HCT116 (cell line): ENCODE results near the gene RABGGTA. TPM values are rescaled to one million over a fixed set of nuclear protein-coding genes. Genes with fewer than 3 reads are reported as not detected.

Experiments
- ATAC-seq: fragments of 200-7000 bp; cut with Tn5 transposase; 2 replicates; pipeline ENCODE4 v1.9.1; 2020; ENCODE audit warnings: mild to moderate bottlenecking, moderate library complexity
- BruUV-seq: library from RNA; stranded (reverse); fragments of 400-500 nt; replicated peaks from 2 replicates; lab custom pipeline; 2021; lab: Mats Ljungman, UMichigan
- CTCF ChIA-PET: fragments of 300-600 bp; sonication (Branson Sonifier 250); formaldehyde crosslinking; loops from one replicate; lab custom pipeline; 2021; ENCODE audit warnings: antibody characterized with exemption; lab: Charles Lee
- POLR2A ChIA-PET: fragments of 300-600, 350-600 bp; sonication (Branson Sonifier 250); formaldehyde crosslinking; loops from one replicate; lab custom pipeline; 2021; ENCODE audit warnings: antibody characterized with exemption; lab: Charles Lee
- RAD21 ChIA-PET, 2 experiments: fragments of 300-600 bp; sonication (Branson Sonifier 250); formaldehyde crosslinking; loops; one replicate each; lab custom pipeline; 2023; ENCODE audit warnings: low total read pairs in 2 of 2; ENCODE audit not compliant: uncharacterized antibody in 2 of 2, unreplicated experiment in 2 of 2, low non-redundant PET in 1 of 2; lab: Charles Lee
- DNase-seq: peaks from one replicate; pipeline ENCODE4 v3.0.0-alpha.2; 2010; ENCODE audit warnings: low read depth, low spot score
- H2AFZ ChIP-seq: fragments of 200-600 bp; shearing (Covaris generic), sonication (generic); 2 replicates; pipeline ENCODE4 v1.6.1; 2017; ENCODE audit warnings: low read depth, mixed run types, mixed read lengths, antibody characterized with exemption, low read length; ENCODE audit not compliant: poor library complexity, severe bottlenecking
- H3K27ac ChIP-seq: 2 replicates; pipeline ENCODE4 v1.5.1; 2012; ENCODE audit warnings: low read depth, low read length
- H3K27me3 ChIP-seq: fragments of 200-600 bp; sonication (generic); 2 replicates; pipeline ENCODE4 v1.6.1; 2016; ENCODE audit warnings: mixed run types, low read length, mixed read lengths; ENCODE audit not compliant: insufficient read depth
- H3K36me3 ChIP-seq, 2 experiments: fragments of 200-500 bp in 1 of 2; fragments of 200-600 bp in 1 of 2; sonication (Bioruptor generic) in 1 of 2; sonication (generic) in 1 of 2; 2 replicates each; pipeline versions ENCODE4 v1.5.1 to v1.6.1; 2014 to 2016; ENCODE audit warnings: low read length in 2 of 2, inconsistent platforms in 1 of 2, mixed read lengths in 1 of 2, mixed run types in 1 of 2; ENCODE audit not compliant: insufficient read depth in 2 of 2, control insufficient read depth in 1 of 2
- H3K4me1 ChIP-seq, 2 experiments: fragments of 200-600 bp in 1 of 2; sonication (generic) in 1 of 2; 2 replicates each; pipeline versions ENCODE4 v1.5.1 to v1.6.1; 2012 to 2017; ENCODE audit warnings: low read length in 2 of 2, inconsistent platforms in 1 of 2, mild to moderate bottlenecking in 1 of 2, mixed read lengths in 1 of 2, mixed run types in 1 of 2, moderate library complexity in 1 of 2; ENCODE audit not compliant: insufficient read depth in 2 of 2, control insufficient read depth in 1 of 2
- H3K4me2 ChIP-seq: fragments of 200-600 bp; sonication (generic); 2 replicates; pipeline ENCODE4 v1.6.1; 2017; ENCODE audit warnings: mixed run types, low read length, mixed read lengths
- H3K4me3 ChIP-seq, 2 experiments: fragments of 200-600 bp in 1 of 2; sonication (generic) in 1 of 2; replicated peaks in 1 of 2; 2 replicates each; pipeline ENCODE4 v1.5.1; 2011 to 2016; ENCODE audit warnings: low read length in 2 of 2, control low read depth in 1 of 2, low read depth in 1 of 2, mild to moderate bottlenecking in 1 of 2, mixed read lengths in 1 of 2, mixed run types in 1 of 2
- H3K79me2 ChIP-seq: fragments of 200-600 bp; sonication (generic); 2 replicates; pipeline ENCODE4 v1.6.1; 2017; ENCODE audit warnings: mild to moderate bottlenecking, mixed run types, low read length, moderate library complexity, mixed read lengths; ENCODE audit not compliant: insufficient read depth
- H3K9ac ChIP-seq: fragments of 200-600 bp; sonication (generic); 2 replicates; pipeline ENCODE4 v1.6.1; 2016; ENCODE audit warnings: low read length, mixed read lengths
- H3K9me2 ChIP-seq: fragments of 200-600 bp; sonication (generic), shearing (Covaris generic); 2 replicates; pipeline ENCODE4 v1.6.1; 2017; ENCODE audit warnings: mixed run types, mild to moderate bottlenecking, moderate library complexity; ENCODE audit not compliant: insufficient read depth
- H3K9me3 ChIP-seq, 2 experiments: fragments of 200-500 bp in 1 of 2; fragments of 200-600 bp in 1 of 2; sonication (Bioruptor generic) in 1 of 2; sonication (generic) in 1 of 2; 2 replicates each; pipeline ENCODE4 v1.6.1; 2014 to 2017; ENCODE audit warnings: low read length in 2 of 2, mixed read lengths in 2 of 2, inconsistent platforms in 1 of 2, low read depth in 1 of 2, mild to moderate bottlenecking in 1 of 2, mixed run types in 1 of 2, moderate library complexity in 1 of 2; ENCODE audit not compliant: control insufficient read depth in 1 of 2, insufficient read depth in 1 of 2
- H4K20me1 ChIP-seq: fragments of 200-600 bp; sonication (generic), shearing (Covaris generic); 2 replicates; pipeline ENCODE4 v1.6.1; 2017; ENCODE audit warnings: mixed run types, mild to moderate bottlenecking, moderate library complexity; ENCODE audit not compliant: insufficient read depth
- CBX3 ChIP-seq: IDR thresholded peaks from 2 replicates; pipeline ENCODE4 v1.6.1; 2012; ENCODE audit warnings: low read depth
- CTCF ChIP-seq, 3 experiments: fragments of 200-600 bp in 1 of 3; sonication (generic) in 1 of 3; IDR thresholded peaks in 2 of 3; conservative IDR thresholded peaks in 1 of 3; 2 replicates each; pipeline ENCODE4 v1.5.1; 2012 to 2017; ENCODE audit warnings: low read depth in 2 of 3, low read length in 2 of 3, antibody characterized with exemption in 1 of 3, borderline replicate concordance in 1 of 3, control low read depth in 1 of 3, mild to moderate bottlenecking in 1 of 3, mixed read lengths in 1 of 3, mixed run types in 1 of 3, moderate library complexity in 1 of 3; ENCODE audit not compliant: insufficient read depth in 1 of 3
- ELF1 ChIP-seq: IDR thresholded peaks from 2 replicates; pipeline ENCODE4 v1.6.1; 2012; ENCODE audit warnings: low read depth, borderline replicate concordance
- EZH2 ChIP-seq: fragments of 200-600 bp; sonication (generic); IDR thresholded peaks from 2 replicates; pipeline ENCODE4 v1.6.1; 2017; ENCODE audit warnings: antibody characterized with exemption, mixed run types
- EZH2phosphoT487 ChIP-seq: fragments of 200-600 bp; IDR thresholded peaks from 2 replicates; pipeline ENCODE4 v1.6.1; 2018; ENCODE audit warnings: antibody characterized with exemption, borderline replicate concordance
- FOSL1 ChIP-seq: IDR thresholded peaks from 2 replicates; pipeline ENCODE4 v1.6.1; 2012; ENCODE audit warnings: low read depth
- MAX ChIP-seq: IDR thresholded peaks from 2 replicates; pipeline ENCODE4 v1.6.1; 2012
- POLR2A ChIP-seq: IDR thresholded peaks from 2 replicates; pipeline ENCODE4 v1.7.0; 2011; ENCODE audit warnings: borderline replicate concordance; ENCODE audit not compliant: insufficient read depth, insufficient read length; ENCODE audit errors: extremely low read depth
- POLR2AphosphoS5 ChIP-seq: IDR thresholded peaks from 2 replicates; pipeline ENCODE4 v1.6.1; 2011; ENCODE audit warnings: mild to moderate bottlenecking, low read depth, low read length, moderate library complexity
- RAD21 ChIP-seq: IDR thresholded peaks from 2 replicates; pipeline ENCODE4 v1.6.1; 2012; ENCODE audit warnings: low read depth, mild to moderate bottlenecking
- REST ChIP-seq: IDR thresholded peaks from 2 replicates; pipeline ENCODE4 v1.6.1; 2012; ENCODE audit warnings: low read depth
- TCF7L2 ChIP-seq: IDR thresholded peaks from 2 replicates; pipeline ENCODE4 v1.7.0; 2011; ENCODE audit warnings: borderline replicate concordance, inconsistent platforms; ENCODE audit not compliant: insufficient read depth, insufficient read length; ENCODE audit errors: extremely low read depth
- YY1 ChIP-seq: IDR thresholded peaks from 2 replicates; pipeline ENCODE4 v1.6.1; 2011; ENCODE audit warnings: low read length, low read depth, moderate library complexity, mild to moderate bottlenecking; ENCODE audit not compliant: insufficient replicate concordance; ENCODE audit errors: extremely low read depth
- ZFX ChIP-seq: fragments of 450-650 bp; IDR thresholded peaks from 2 replicates; pipeline ENCODE4 v1.6.1; 2017
- ZNF274 ChIP-seq: fragments of 200-500 bp; sonication (Bioruptor generic); IDR thresholded peaks from 2 replicates; pipeline ENCODE4 v1.6.1; 2014; ENCODE audit warnings: mild to moderate bottlenecking, low read depth, low read length, inconsistent platforms
- intact Hi-C: fragments of 100-400 bp; cut with micrococcal nuclease; formaldehyde crosslinking; loops from 2 replicates; pipeline ENCODE4 v1.10.0; 2022
- total RNA-seq: library from RNA; stranded (reverse); gene quantifications from one replicate; pipeline ENCODE4 v1.2.1, GENCODE V29; 2021; ENCODE audit not compliant: unreplicated experiment

RABGGTA gene
- total RNA-seq, 1 experiment from 2014 or later: 40.8 TPM

- TF ChIP-seq CTCF (IDR thresholded peaks at IDR 0.05 in 2 of 3, conservative IDR thresholded peaks at IDR 0.05 in 1 of 3; ENCODE audit: borderline replicate concordance in 1 of 3, insufficient read depth in 1 of 3, low read depth in 2 of 3, low read length in 2 of 3) (no peak), POLR2A (no peak)
Observed at GRCh38 chr14:24260780-24261157, 10.6 kb downstream of the RABGGTA start (continued).

GRCh38 chr14:24260026-24260779 lies 11.2 kb downstream of the RABGGTA start:
- Histone ChIP-seq H3K9me3 (no peaks in the 10 kb centered on the region), H3K79me2 (no peaks in the 10 kb centered on the region), H3K36me3 (no peaks in the 10 kb centered on the region), H3K9ac (no peak overlapping the region), H3K4me2 (no peak overlapping the region), H3K27ac (no peak overlapping the region), H3K4me3 (no peak overlapping the region), H3K4me1 (peaks cover 10 to 14% of the 10 kb centered on the region in 2 experiments), H3K27me3 (no peaks in the 10 kb centered on the region), H2AFZ (no peak overlapping the region), H3K9me2 (no peaks in the 10 kb centered on the region), H4K20me1 (no peaks in the 10 kb centered on the region)
- TF ChIP-seq RAD21: no peak
- TF ChIP-seq MAX: no peak
- no peak for TF ChIP-seq TCF7L2
- TF ChIP-seq EZH2: no peak
- no peak for TF ChIP-seq ELF1
- TF ChIP-seq YY1: no peak
- TF ChIP-seq ZFX: no peak
- no peak for TF ChIP-seq CBX3
- TF ChIP-seq REST: no peak
- TF ChIP-seq POLR2AphosphoS5: no peak
- TF ChIP-seq FOSL1: no peak
- no peak for TF ChIP-seq EZH2phosphoT487
- no peak for TF ChIP-seq ZNF274
- no TSS peak for BruUV-seq
- intact Hi-C loops: no loop called here
- ChIA-PET CTCF (no interaction called here), RAD21 (no interaction called here), POLR2A (no interaction called here)
- ATAC-seq: no peak
- DNase-seq: no peak
